Stimulated activated naive CD4-positive, alpha-beta T cell (primary cell): ENCODE measurements around the gene NEUROD2.

Experiments
- DNase-seq, 6 experiments: peaks; one replicate each; lab custom pipeline; 2025; lab: John Stamatoyannopoulos, UW

Gene NEUROD2

DNA sequence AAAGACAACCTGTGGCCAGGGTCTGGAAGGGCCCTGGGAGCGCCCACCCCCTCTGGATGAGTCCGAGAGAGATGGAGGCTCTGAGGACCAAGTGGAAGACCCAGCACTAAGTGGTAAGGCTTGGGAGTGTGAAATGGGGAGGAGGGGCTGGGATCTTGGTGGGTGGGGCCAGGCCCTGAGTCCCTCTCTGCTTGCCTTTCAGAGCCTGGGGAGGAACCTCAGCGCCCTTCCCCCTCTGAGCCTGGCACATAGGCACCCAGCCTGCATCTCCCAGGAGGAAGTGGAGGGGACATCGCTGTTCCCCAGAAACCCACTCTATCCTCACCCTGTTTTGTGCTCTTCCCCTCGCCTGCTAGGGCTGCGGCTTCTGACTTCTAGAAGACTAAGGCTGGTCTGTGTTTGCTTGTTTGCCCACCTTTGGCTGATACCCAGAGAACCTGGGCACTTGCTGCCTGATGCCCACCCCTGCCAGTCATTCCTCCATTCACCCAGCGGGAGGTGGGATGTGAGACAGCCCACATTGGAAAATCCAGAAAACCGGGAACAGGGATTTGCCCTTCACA, 28.0 kb upstream of the NEUROD2 start:
- DNase-seq = no peak

DNA sequence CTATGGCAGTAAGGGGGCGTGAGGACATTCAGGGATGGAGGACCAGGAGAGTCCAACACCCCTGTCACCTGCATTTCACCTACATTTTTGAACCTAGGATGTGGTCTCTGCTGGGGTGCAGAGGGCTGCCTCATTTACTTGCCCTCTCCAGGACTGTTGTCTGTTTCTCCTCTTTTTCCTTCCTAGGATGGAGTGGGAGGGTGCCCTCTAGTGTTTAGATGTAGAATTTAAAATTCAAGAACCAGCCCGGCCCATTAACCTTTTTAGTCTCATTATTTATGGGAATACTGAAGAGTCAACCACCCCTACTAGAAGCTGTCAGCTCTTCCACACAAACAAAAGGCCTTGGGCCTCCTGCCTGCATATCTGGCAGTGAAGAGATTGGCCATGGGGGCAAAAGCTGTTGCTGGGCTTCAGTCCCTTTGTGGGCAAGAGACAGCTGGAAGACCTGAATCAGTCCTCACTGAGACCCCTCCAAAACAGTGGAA, 26.7 kb upstream of the NEUROD2 start:
- DNase-seq = peak in 3 of 6 experiments; percentile 11 to 53 (median 42)

DNA sequence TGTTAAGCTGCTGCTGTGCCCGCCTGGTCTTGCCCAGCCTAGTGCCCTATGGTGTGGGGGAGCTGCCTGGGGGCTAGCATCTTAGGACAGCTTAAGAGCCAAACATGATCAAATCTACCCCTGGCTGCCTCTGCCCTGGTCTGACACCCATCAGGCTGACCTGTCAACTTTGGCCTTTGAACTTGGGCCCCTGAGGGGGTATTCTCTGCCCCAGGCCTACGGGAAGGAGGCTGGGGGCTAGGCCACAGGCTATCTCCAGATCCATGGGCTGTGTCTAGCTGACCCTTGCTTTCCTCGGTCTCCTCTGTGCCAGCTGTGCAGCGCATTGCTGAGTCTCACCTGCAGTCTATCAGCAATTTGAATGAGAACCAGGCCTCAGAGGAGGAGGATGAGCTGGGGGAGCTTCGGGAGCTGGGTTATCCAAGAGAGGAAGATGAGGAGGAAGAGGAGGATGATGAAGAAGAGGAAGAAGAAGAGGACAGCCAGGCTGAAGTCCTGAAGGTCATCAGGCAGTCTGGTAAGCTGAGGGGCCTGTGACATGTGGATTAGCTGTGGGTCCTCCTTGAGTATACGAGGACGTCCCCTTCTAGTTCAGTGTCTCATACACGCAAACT, 26.0 kb upstream of the NEUROD2 start:
- no peak for DNase-seq

DNA sequence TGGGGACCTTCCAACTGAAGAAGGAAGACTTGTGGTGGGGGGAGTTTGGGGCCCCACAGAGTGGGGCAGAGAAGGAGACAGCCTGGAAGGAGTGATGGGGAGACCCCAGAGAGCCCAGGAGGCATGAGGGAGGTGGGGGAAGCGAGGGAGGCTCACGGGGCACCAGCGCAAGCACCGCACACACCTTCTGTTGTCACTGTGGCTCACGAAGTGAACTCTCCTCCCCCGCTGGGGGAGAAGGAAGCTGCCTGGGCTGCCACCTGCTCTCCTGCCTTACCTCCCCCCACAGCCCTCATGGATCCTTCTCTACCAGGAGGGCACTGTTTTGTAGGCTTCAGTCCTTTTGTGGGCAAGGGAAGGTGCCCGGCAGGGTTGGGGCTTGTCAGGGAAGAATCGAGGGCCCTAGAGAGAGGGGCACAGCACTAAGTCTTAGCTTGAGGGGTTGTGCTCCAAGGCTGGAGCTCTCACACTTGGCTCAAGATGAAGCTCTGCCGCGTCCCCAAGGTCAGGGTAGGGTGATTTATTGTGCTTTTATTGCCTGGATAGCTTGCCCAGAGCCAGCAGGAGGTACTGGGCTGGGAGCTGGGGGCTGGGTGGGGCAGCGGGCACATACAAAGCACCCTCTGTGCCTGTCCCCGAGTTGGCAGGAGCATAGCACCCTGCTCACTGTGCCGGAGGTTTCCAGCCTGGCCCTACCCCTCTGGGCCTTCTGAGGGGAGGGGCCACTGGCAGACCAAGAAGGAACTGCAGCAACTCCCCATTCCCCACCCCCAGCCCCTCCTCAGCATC, 24.6 kb upstream of the NEUROD2 start:
- DNase-seq = no peak

DNA sequence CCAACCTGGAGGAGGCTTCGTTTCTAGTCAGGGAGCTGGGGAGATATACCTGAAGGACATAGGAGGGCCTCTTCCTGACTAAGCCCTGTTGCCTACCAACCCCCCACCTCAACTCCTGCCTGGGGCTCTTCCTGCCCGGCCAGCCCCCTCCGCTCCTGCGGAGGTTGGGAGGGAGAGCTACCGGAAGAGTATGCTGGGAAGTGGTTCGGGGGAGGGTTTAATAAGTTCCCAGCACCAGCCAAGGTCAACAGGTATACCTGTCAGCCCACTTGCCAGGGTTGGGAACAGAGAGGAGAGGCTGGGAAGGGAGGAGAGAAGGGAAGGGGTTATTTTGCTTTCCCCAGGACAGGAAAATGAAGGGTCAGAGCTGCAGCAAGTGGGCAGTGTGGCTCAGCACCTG, 23.7 kb upstream of the NEUROD2 start:
- no peak for DNase-seq

DNA sequence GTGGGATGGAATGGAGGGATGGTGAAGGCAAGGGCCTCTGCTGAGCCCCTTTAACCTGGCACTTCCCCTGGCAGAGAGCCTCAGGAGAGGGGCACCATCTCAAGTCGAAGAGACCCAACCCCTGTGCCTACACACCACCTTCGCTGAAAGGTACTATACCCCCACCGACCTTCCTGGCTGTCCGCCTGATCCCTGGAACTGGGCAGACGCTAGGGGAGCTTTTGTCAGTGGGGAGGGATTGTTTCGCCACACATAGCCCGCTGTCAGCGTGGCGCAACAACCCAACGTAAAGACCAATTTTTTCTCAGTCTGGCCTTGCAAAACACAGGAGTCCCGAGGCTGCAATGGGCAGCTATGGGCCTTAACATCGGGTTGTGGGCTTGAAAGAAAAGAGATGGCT, 22.2 kb upstream of the NEUROD2 start:
- DNase-seq = no peak

DNA sequence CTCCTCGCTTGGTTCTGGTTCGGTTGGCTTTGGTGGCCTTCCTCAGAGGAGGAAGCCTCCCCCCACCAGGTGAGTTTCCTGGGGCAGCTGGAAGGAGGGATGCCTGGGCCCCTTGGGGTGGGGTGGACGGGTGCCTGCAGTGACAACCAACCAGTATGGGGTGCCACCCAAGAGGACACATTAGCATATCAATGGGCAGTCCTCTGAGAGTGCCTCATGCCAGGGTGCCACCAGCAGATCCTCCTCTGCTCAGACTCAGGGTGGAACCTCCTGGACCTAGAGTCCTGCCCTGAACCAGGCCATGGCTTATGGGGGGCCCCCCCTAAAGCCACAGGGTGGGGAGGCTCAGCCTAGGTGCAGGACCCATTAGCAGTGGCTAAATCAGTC, 21.8 kb upstream of the NEUROD2 start:
- no peak for DNase-seq

DNA sequence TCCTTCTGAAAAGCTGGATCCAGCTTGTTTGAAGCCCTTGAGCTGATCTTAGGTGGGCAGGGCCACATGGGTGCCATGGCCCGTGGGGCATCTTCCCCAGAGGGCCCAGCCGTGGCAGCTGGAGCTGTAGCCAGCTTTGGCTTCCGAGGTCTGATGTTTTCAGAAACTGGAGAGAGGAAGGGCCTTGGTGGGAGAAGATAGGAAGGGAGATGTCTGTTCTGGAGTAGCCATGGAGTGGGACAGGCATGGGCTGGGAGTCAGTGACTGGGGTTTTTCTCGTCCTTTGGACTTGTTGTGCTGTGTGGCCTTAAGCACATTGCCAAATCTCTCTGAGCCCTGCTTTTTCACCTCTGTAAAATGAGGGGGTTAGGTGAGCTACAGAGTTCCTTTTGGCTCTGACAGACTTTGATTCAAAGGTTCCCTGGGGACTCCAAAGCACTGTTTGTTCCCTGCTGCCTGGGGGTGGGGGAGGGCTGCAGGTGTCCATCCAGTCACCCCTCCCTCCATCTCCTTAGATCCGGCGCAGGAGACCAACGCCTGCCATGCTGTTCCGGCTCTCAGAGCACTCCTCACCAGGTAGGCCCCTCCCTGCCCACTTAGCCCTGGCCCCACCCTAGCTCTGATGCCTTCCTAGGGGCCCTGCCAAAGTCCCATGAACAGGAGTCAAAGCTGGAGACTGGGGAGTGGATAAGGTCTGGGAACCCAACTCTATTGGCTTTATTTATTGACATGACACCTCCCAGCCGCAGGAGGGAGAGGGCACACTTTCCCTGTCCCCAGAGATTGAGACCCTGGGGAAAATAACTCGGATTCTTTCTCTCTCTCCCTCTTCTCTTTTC, 21.2 kb upstream of the NEUROD2 start:
- DNase-seq = no peak

DNA sequence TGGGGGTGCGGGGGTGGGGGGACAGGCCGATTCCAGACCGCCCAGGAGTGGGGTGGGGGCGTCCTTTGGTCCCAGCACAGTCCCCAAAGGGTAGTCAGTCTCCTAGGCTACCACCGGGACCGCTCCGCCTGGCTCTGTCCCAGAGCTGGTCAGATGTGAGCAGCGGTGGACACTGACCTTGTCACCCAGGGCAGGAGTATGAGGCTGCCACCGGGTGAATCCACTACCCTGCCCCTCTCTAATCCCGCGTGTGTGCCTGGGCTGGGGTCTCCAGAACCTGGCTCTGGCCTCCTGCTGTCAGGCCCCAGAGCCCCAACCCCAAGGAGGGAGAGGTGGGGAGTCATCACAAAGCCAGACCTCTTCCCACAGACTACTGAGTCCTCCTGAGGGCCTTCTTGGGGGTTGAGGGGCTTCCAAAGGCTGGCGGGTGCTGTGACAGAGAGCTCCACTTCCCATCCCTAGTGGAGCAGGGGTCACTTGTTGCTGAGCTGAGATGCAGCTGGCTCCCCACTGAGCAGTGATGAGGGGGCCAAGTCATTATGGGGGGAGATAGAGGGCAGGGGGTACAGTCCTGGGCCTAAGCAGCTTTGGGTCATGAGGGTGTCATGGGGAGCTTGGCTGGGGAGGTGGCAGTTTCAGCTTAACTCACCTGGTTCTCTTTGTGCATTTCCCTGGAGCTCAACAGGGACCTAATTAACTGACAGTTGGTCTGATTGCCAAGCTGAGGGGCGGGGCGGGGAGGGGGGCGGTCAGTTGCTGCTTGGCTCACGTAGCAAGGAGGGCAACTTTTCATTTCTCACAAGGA, 20.2 kb upstream of the NEUROD2 start:
- no peak for DNase-seq

DNA sequence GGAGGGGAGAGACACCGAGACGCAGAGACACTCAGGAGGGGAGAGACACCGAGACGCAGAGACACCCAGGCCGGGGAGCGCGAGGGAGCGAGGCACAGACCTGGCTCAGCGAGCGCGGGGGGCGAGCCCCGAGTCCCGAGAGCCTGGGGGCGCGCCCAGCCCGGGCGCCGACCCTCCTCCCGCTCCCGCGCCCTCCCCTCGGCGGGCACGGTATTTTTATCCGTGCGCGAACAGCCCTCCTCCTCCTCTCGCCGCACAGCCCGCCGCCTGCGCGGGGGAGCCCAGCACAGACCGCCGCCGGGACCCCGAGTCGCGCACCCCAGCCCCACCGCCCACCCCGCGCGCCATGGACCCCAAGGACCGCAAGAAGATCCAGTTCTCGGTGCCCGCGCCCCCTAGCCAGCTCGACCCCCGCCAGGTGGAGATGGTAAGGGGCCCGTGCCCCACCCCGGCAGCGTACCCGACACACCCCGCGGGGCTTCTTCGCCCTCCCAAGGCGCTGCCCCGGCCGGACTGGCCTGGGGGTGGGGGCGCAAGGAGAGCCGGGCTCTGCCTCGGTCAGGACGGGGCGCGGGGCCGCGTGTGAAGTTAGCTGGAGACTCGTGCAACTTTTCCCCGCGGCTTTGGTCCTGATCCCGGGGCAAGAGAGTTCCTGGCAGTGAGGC, 19.5 kb upstream of the NEUROD2 start:
- DNase-seq = no peak

DNA sequence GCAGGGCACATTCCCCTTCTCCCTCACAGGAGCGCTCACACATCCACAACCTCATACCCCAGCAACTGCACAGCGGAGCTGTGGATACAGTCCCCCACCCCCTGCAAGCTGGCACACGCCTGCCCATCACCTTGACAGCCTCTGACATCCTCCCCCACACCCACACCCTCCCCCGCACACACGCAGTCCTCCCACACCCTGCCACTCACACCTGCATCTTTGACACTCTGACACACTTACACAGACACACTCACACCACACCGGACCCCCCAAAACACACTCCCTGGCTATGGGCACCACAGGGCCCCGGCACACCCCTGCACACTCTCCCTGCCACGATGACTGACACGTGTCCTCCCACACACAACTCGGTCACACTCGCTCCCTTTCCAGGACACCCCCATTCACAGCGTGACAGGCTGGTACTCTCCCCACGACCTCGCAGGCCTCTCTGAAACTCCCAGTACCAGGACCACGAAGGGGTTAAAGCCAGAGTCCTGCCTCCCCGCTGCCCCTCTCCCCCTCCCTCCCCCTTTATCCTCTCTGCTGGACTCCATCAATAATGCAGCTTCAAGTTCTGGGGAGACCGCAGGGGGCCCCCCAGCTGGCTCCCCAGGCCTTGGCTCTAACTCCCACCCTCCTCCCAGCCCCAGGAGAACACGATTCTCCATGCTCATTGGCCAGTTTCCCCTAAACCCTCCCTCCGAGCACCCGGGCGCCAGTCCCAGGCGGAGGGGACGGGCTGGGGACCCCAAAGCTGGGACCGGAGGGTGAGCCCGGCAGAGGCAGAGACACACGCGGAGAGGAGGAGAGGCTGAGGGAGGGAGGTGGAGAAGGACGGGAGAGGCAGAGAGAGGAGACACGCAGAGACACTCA, 18.7 kb upstream of the NEUROD2 start, which contains the start of gene PPP1R1B:
PPP1R1B (plus strand) TSS at position 782 of the 876 bp plus-strand sequence. CDS start 441 bp downstream, outside the sequence.
- DNase-seq = peak in 1 of 6 experiments; percentile 15

DNA sequence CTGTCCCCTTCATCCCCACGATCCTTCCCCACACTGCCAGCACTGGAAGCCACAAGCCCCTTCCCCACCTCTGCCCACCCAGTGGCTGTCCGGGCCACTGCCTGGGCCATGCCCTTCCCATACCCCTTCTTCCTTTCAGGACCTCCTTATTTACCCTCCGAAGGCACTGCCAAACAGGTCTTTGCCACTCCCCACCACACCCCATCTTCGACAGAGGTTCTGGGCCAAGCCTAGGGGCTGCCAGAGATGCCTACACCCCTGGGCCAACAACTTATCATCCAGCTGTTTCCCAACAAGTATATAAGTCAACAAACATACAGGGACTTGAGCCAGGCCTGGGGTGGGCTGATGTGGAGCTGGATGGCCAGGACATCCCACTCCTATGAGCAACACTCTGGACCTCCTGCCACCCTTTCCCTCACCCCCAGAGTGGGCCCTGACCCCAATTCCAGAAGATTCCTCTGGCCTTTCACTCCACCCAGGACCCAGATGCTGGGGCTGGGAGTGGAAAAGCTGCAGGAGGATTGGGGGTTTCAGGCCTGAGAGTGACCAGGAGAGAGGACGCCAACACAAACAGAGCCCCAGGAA, 17.6 kb upstream of the NEUROD2 start:
- no peak for DNase-seq

DNA sequence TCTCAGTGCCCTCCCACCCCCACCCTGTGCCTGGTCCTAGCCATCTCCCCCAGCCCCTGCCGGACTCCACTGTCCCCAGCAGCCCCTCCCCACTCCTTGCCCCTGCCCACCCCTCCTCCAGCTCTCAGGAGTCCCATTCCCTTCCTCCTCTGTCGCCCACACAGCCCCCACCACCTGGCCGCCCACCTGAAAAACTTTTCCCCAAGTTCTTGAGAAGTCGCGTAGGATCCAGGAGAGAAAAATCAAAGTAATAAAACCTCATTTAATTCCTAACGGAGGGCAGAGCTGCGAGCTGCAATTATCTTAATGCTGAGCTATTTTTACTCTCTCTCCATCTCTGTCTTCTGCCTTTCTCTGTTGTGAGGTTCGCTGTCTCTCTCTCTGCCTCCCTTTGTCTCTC, 16.6 kb upstream of the NEUROD2 start:
- no peak for DNase-seq

DNA sequence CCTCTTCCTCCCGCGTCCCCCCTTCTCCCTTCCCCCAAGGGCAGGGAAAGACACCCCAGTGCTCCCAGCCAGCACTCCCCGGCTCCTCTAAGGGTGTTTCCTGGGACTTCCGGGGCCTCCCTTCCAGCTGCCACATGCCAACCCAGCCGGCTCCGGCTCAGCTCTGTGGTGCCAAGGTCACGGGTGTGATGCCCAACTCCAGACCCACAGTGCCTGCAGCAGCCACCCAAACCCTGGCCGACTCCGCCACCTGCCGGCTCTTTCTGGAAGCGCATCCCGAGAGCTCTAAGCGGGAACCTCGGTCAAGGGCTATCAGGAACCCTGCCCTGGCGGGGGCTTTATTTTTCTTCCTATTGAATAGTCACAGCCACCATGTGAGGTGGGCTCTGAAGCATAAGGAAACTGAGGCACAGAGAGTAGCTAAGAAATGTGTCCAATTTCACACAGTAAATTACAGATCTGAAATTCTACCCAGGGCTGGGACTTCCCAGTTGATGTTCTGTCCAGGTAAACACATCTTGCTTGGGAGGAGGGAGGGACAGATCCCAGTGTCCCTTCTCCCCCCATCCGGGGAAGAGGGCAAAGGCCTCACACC, 15.7 kb upstream of the NEUROD2 start:
- peak; percentile 41 to 85 (median 76) for DNase-seq

DNA sequence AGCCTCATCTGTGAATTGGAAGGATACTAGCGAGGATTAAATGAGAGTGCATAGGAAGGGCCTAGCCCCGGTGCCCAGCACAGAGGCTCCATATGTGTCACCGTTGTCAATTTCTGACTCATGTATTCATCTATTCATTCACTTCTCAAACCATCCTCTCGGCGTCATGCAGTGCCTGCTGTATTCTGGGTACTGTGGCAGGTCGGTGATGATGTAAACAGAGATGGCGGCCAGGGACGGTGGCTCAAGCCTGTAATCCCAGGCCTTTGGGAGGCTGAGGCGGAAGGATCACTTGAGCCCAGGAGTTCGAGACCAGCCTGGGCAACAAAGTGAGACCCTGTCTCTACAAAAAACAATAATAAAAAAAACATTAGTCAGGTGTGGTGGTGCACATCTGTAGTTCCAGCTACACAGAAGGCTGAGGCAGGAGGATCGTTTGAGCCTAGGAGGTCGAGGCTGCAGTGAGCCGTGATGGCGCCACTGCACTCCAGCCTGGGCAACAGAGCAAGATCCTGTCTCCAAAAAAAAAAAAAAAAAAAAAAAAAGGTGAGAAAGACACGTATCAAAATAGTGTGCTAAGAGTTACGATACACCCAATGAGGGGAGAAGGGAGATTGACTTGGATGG, 14.8 kb upstream of the NEUROD2 start:
- no peak for DNase-seq

DNA sequence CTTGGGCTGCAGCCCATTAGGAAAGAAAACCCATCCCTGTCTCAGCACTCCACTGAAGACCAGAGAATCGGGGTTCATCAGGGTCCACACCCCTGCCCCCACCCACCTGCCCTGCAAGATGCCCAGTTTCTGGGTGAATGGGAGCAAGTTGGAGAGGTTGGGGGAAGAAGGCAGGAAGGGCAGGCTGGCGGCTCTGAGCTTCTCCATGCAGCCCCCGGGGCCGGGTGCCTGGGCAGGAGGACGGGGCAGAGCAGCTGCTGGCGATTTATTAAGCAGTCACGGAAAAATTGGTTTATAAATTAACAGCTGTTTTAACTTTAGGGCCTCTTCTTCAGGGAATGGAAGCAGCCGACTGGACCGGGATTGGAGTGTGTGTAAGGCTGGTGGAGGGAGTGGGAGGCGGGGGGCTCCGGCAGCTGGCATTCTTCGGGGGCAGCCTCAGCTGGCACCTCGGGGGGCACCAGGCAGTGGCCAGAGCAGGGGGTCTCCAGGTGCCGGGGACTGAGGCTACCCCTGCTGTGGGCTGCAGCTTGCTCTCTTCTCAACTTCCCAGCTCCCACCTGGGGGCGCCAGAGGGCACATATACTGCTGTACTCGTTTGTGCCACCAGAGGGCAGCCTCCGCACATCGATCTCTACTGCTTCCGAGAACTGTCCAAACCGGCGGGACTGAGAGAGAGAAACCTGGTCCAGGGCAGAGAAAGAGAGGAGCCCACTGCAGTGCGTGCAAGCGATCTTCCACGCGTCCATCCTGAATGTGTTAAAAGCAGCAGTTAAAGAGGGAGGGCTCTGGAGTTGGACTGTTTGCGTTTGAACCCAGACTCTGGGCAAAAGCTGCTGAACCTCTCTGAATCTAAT, 14.0 kb upstream of the NEUROD2 start:
- peak; percentile 68 to 94 (median 82) for DNase-seq

DNA sequence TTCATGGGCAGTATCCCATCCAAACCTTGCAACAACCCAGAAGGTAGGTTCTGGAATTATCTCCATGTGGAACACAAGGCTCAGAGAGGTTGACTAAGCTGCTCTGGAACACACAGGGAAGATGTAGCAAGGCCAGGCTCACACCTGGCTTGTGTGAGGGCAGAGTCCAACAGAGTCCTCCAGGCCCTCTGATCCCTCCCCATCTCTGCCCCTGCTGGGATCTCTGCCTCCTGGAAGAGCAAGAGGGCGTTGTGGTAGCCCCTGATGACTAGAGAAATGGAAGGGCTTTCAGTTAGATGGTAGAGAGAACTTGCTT, 12.0 kb upstream of the NEUROD2 start:
- no peak for DNase-seq
